Naive thymus-derived CD8-positive, alpha-beta T cell (primary cell): Measurements from ENCODE around the gene KREMEN1. TPM values are rescaled to one million over a fixed set of nuclear protein-coding genes. Genes with fewer than 3 reads are reported as not detected.

Source experiments
- ATAC-seq, 2 donors: fragments of 150-1000 bp; cut with Tn5 transposase in 1 of 2; sonication (Bioruptor Pico), chemical (Tn5 transposase) in 1 of 2; 1 replicate in 1 of 2; 2 replicates in 1 of 2; pipeline ENCODE4 v1.10.0; 2021; ENCODE audit warnings: mild to moderate bottlenecking in 2 of 2, moderate library complexity in 2 of 2
- POLR2A ChIA-PET: fragments of 350-600 bp; sonication (Branson Sonifier 250); formaldehyde crosslinking; loops from one replicate; lab custom pipeline; 2021; ENCODE audit warnings: antibody characterized with exemption; lab: Charles Lee
- DNase-seq, 10 donors: peaks; one replicate each; pipeline versions ENCODE4 v3.0.0 to v3.0.0-alpha.2; 2020 to 2022
- H3K27ac Mint-ChIP-seq, 10 donors: one replicate each; pipeline ENCODE4 v1.8.0; 2020 to 2022; ENCODE audit warnings: mild to moderate bottlenecking in 10 of 10, mixed read lengths in 10 of 10, moderate library complexity in 4 of 10, inconsistent platforms in 1 of 10
- H3K27me3 Mint-ChIP-seq, 5 donors: one replicate each; pipeline ENCODE4 v1.8.0; 2021 to 2022; ENCODE audit warnings: mixed read lengths in 5 of 5
- H3K36me3 Mint-ChIP-seq, 3 donors: one replicate each; pipeline ENCODE4 v1.8.0; 2020 to 2022; ENCODE audit warnings: mixed read lengths in 3 of 3, mild to moderate bottlenecking in 2 of 3, inconsistent platforms in 1 of 3
- H3K4me1 Mint-ChIP-seq, 4 donors: one replicate each; pipeline ENCODE4 v1.8.0; 2021 to 2022; ENCODE audit warnings: mixed read lengths in 4 of 4
- H3K4me3 Mint-ChIP-seq, 10 donors: one replicate each; pipeline ENCODE4 v1.8.0; 2020 to 2022; ENCODE audit warnings: mild to moderate bottlenecking in 10 of 10, mixed read lengths in 10 of 10, moderate library complexity in 6 of 10, inconsistent platforms in 1 of 10
- H3K9me3 Mint-ChIP-seq, 9 donors: one replicate each; pipeline ENCODE4 v1.8.0; 2020 to 2022; ENCODE audit warnings: mixed read lengths in 9 of 9, mild to moderate bottlenecking in 3 of 9, inconsistent platforms in 1 of 9, moderate library complexity in 1 of 9
- polyA plus RNA-seq, 3 donors: library from polyadenylated mRNA; unstranded; fragments of 300-500 nt; fragmentation: Illumina TruSeq; gene quantifications; one replicate each; pipeline ENCODE4 v1.2.3, GENCODE V29; 2021
- total RNA-seq, 8 experiments: library from RNA in 2 of 8; stranded (reverse) in 2 of 8; gene quantifications; one replicate each; pipeline ENCODE4 v1.2.3 and lab custom pipeline; 2021 to 2026

KREMEN1 gene
- total and polyA plus RNA-seq, 5 experiments from 2014 or later, result not detected

- DNase-seq (no peak), ATAC-seq (no peak)
- Mint-ChIP-seq H3K27ac (no peak overlapping the region), H3K36me3 (no peaks in the 10 kb centered on the region), H3K27me3 (peaks cover 11 to 29% (median 22%) of the 10 kb centered on the region in 5 donors), H3K4me1 (peaks cover 0 to 8% (median 0%) of the 10 kb centered on the region in 4 donors), H3K4me3 (no peak overlapping the region), H3K9me3 (no peaks in the 10 kb centered on the region)
- POLR2A ChIA-PET, result no interaction called here
These were observed 11.2 kb downstream of the KREMEN1 start for GRCh38 chr22:29083933-29084591.

GRCh38 chr22:29087012-29087411 is 14.2 kb downstream of the KREMEN1 start:
- no peaks in the 10 kb centered on the region for H3K4me1 Mint-ChIP-seq
- POLR2A ChIA-PET, result no interaction called here
- H3K27ac Mint-ChIP-seq, result no peak overlapping the region
- peaks cover 15 to 29% (median 22%) of the 10 kb centered on the region in 5 donors for H3K27me3 Mint-ChIP-seq
- DNase-seq, result no peak
- no peak for ATAC-seq
- no peak overlapping the region for H3K4me3 Mint-ChIP-seq
- no peaks in the 10 kb centered on the region for H3K36me3 Mint-ChIP-seq
- H3K9me3 Mint-ChIP-seq, result no peaks in the 10 kb centered on the region

GRCh38 chr22:29088809-29089208 is 16.0 kb downstream of the KREMEN1 start:
- H3K27me3 Mint-ChIP-seq, result peaks cover 15 to 29% (median 22%) of the 10 kb centered on the region in 5 donors
- DNase-seq (no peak), ATAC-seq (no peak)
- no peak overlapping the region for H3K27ac Mint-ChIP-seq
- H3K4me1 Mint-ChIP-seq, result no peaks in the 10 kb centered on the region
- H3K36me3 Mint-ChIP-seq, result no peaks in the 10 kb centered on the region
- POLR2A ChIA-PET, result no interaction called here
- H3K9me3 Mint-ChIP-seq, result no peaks in the 10 kb centered on the region
- no peak overlapping the region for H3K4me3 Mint-ChIP-seq

- ATAC-seq, result no peak
- Mint-ChIP-seq H3K36me3 (no peaks in the 10 kb centered on the region), H3K4me1 (no peaks in the 10 kb centered on the region), H3K9me3 (no peaks in the 10 kb centered on the region), H3K27ac (no peak overlapping the region), H3K4me3 (no peak overlapping the region), H3K27me3 (peaks cover 12 to 29% (median 25%) of the 10 kb centered on the region in 5 donors)
- POLR2A ChIA-PET, result no interaction called here
- no peak for DNase-seq
These were observed 16.7 kb downstream of the KREMEN1 start for GRCh38 chr22:29089507-29089906.

- POLR2A ChIA-PET, result no interaction called here
- H3K36me3 Mint-ChIP-seq, result no peaks in the 10 kb centered on the region
- no peak overlapping the region for H3K27ac Mint-ChIP-seq
- H3K9me3 Mint-ChIP-seq, result no peaks in the 10 kb centered on the region
- no peaks in the 10 kb centered on the region for H3K4me1 Mint-ChIP-seq
- DNase-seq (no peak), ATAC-seq (no peak)
- no peak overlapping the region for H3K4me3 Mint-ChIP-seq
- H3K27me3 Mint-ChIP-seq, result peaks cover 12 to 29% (median 25%) of the 10 kb centered on the region in 5 donors
These were observed 17.2 kb downstream of the KREMEN1 start for GRCh38 chr22:29090039-29090438.

GRCh38 chr22:29092243-29092642 is 19.4 kb downstream of the KREMEN1 start:
- no peak for ATAC-seq
- no peak overlapping the region for H3K27ac Mint-ChIP-seq
- POLR2A ChIA-PET, result no interaction called here
- H3K27me3 Mint-ChIP-seq, result peaks cover 10 to 27% (median 22%) of the 10 kb centered on the region in 5 donors
- H3K36me3 Mint-ChIP-seq, result no peaks in the 10 kb centered on the region
- DNase-seq, result no peak
- H3K4me3 Mint-ChIP-seq, result no peak overlapping the region
- no peaks in the 10 kb centered on the region for H3K4me1 Mint-ChIP-seq
- no peaks in the 10 kb centered on the region for H3K9me3 Mint-ChIP-seq

GRCh38 chr22:29093030-29093429 is 20.2 kb downstream of the KREMEN1 start:
- H3K4me3 Mint-ChIP-seq, result no peak overlapping the region
- POLR2A ChIA-PET, result no interaction called here
- no peak for ATAC-seq
- H3K27ac Mint-ChIP-seq, result no peak overlapping the region
- no peaks in the 10 kb centered on the region for H3K36me3 Mint-ChIP-seq
- no peaks in the 10 kb centered on the region for H3K9me3 Mint-ChIP-seq
- DNase-seq, result no peak
- H3K4me1 Mint-ChIP-seq, result no peaks in the 10 kb centered on the region
- H3K27me3 Mint-ChIP-seq, result peaks cover 8 to 27% (median 20%) of the 10 kb centered on the region in 5 donors

- no peaks in the 10 kb centered on the region for H3K9me3 Mint-ChIP-seq
- H3K27ac Mint-ChIP-seq, result no peak overlapping the region
- no peak for ATAC-seq
- DNase-seq, result no peak
- H3K4me3 Mint-ChIP-seq, result no peak overlapping the region
- H3K4me1 Mint-ChIP-seq, result no peaks in the 10 kb centered on the region
- POLR2A ChIA-PET, result interaction anchor here (0.6 to 0.7 kb wide), 2 partner anchors 246 to 682 kb away, joined by 3 read pairs; no protein-coding TSS in a partner anchor
- H3K27me3 Mint-ChIP-seq, result peaks cover 7 to 26% (median 17%) of the 10 kb centered on the region in 5 donors
- no peaks in the 10 kb centered on the region for H3K36me3 Mint-ChIP-seq
These were observed 20.9 kb downstream of the KREMEN1 start for GRCh38 chr22:29093501-29094300.

GRCh38 chr22:29095459-29095858 is 22.6 kb downstream of the KREMEN1 start:
- H3K27ac Mint-ChIP-seq, result no peak overlapping the region
- POLR2A ChIA-PET, result no interaction called here

GRCh38 chr22:29096736-29097669 is 24.2 kb downstream of the KREMEN1 start:
- DNase-seq, result no peak
- Mint-ChIP-seq H3K4me1 (no peaks in the 10 kb centered on the region), H3K27ac (no peak overlapping the region), H3K9me3 (no peaks in the 10 kb centered on the region), H3K36me3 (no peaks in the 10 kb centered on the region), H3K27me3 (peaks cover 0 to 11% (median 2%) of the 10 kb centered on the region in 5 donors), H3K4me3 (no peak overlapping the region)
- no peak for ATAC-seq
- POLR2A ChIA-PET, result no interaction called here

More at GRCh38 chr22:29095459-29095858, 22.6 kb downstream of the KREMEN1 start:
- Mint-ChIP-seq H3K9me3 (no peaks in the 10 kb centered on the region), H3K36me3 (no peaks in the 10 kb centered on the region), H3K27me3 (peaks cover 4 to 16% (median 5%) of the 10 kb centered on the region in 5 donors), H3K4me1 (no peaks in the 10 kb centered on the region), H3K4me3 (no peak overlapping the region)
- DNase-seq (no peak), ATAC-seq (no peak)

- Mint-ChIP-seq H3K27ac (no peak overlapping the region), H3K36me3 (no peaks in the 10 kb centered on the region), H3K27me3 (peaks cover 0 to 9% (median 2%) of the 10 kb centered on the region in 5 donors), H3K4me3 (no peak overlapping the region), H3K9me3 (no peaks in the 10 kb centered on the region), H3K4me1 (no peaks in the 10 kb centered on the region)
- ATAC-seq (no peak), DNase-seq (no peak)
- POLR2A ChIA-PET, result no interaction called here
These were observed 25.5 kb downstream of the KREMEN1 start for GRCh38 chr22:29098296-29098695.

GRCh38 chr22:29102300-29102699 is 29.5 kb downstream of the KREMEN1 start:
- no peaks in the 10 kb centered on the region for H3K36me3 Mint-ChIP-seq
- no peaks in the 10 kb centered on the region for H3K9me3 Mint-ChIP-seq
- DNase-seq (no peak), ATAC-seq (no peak)
- peak overlapping the region in 1 of 10 donors; percentile 52 for H3K27ac Mint-ChIP-seq
- no peak overlapping the region for H3K4me3 Mint-ChIP-seq
- no peaks in the 10 kb centered on the region for H3K4me1 Mint-ChIP-seq
- peaks cover 0 to 3% (median 0%) of the 10 kb centered on the region in 5 donors for H3K27me3 Mint-ChIP-seq
- POLR2A ChIA-PET, result no interaction called here
